KMS-11 (cell line): ENCODE measurements around the gene MRPL10.
"Not testable (repeated sequence)": the region's sequence is repeated elsewhere in the genome, so short reads cannot be mapped to it uniquely, and the experiment has no call there.

Experiments used
- H2AFZ ChIP-seq: fragments of 200-600 bp; sonication (generic); 2 replicates; pipeline ENCODE4 v1.6.1; 2016; ENCODE audit warnings: antibody characterized with exemption, mixed run types, low read depth
- H3K27ac ChIP-seq: fragments of 200-600 bp; sonication (generic); 2 replicates; pipeline ENCODE4 v1.6.1; 2016; ENCODE audit warnings: mild to moderate bottlenecking, mixed run types
- H3K27me3 ChIP-seq: fragments of 200-600 bp; sonication (generic); 2 replicates; pipeline ENCODE4 v1.6.1; 2017; ENCODE audit warnings: mild to moderate bottlenecking, low read depth, mixed run types, moderate library complexity; ENCODE audit not compliant: insufficient read depth
- H3K36me3 ChIP-seq: fragments of 200-600 bp; sonication (generic); 2 replicates; pipeline ENCODE4 v1.6.1; 2017; ENCODE audit warnings: mild to moderate bottlenecking, mixed run types; ENCODE audit not compliant: insufficient read depth
- H3K4me1 ChIP-seq: fragments of 200-600 bp; sonication (generic); 2 replicates; pipeline ENCODE4 v1.6.1; 2016; ENCODE audit warnings: mild to moderate bottlenecking, low read depth, mixed run types; ENCODE audit not compliant: poor library complexity, severe bottlenecking
- H3K4me2 ChIP-seq: fragments of 200-600 bp; sonication (generic); 2 replicates; pipeline ENCODE4 v1.7.0; 2016; ENCODE audit warnings: mild to moderate bottlenecking, mixed run types
- H3K4me3 ChIP-seq: fragments of 200-600 bp; sonication (generic); IDR thresholded peaks from 2 replicates; pipeline ENCODE4 v1.6.1; 2017; ENCODE audit warnings: low read depth, low read length, mixed read lengths; ENCODE audit not compliant: insufficient read depth
- H3K79me2 ChIP-seq: fragments of 200-600 bp; sonication (generic); 2 replicates; pipeline ENCODE4 v1.6.1; 2016; ENCODE audit warnings: low read depth, mixed run types; ENCODE audit not compliant: insufficient read depth
- H3K9ac ChIP-seq: fragments of 200-600 bp; sonication (generic); 2 replicates; pipeline ENCODE4 v1.6.1; 2016; ENCODE audit warnings: mild to moderate bottlenecking, mixed run types
- H4K20me1 ChIP-seq: fragments of 200-600 bp; sonication (generic); 2 replicates; pipeline ENCODE4 v1.6.1; 2016; ENCODE audit warnings: mild to moderate bottlenecking, mixed run types; ENCODE audit not compliant: insufficient read depth
- CTCF ChIP-seq: fragments of 200-600 bp; sonication (generic); conservative IDR thresholded peaks from 2 replicates; pipeline ENCODE4 v1.6.1; 2017; ENCODE audit warnings: low read depth, mild to moderate bottlenecking, antibody characterized with exemption, low read length, moderate library complexity, mixed read lengths

MRPL10 gene

GRCh38 chr17:47774987-47775580 is 56.3 kb downstream of the MRPL10 start:
- Histone ChIP-seq H3K27me3 (peaks cover 12% of the 10 kb centered on the region; the same call in 1 of the 2 replicates), H3K4me3 (no peak overlapping the region), H3K9ac (no peak overlapping the region), H4K20me1 (no peaks in the 10 kb centered on the region), H3K4me2 (no peak overlapping the region), H3K79me2 (no peaks in the 10 kb centered on the region), H3K27ac (no peak overlapping the region), H3K4me1 (no peaks in the 10 kb centered on the region), H3K36me3 (no peaks in the 10 kb centered on the region), H2AFZ (no peak overlapping the region)
- TF ChIP-seq CTCF: no peak

DNA sequence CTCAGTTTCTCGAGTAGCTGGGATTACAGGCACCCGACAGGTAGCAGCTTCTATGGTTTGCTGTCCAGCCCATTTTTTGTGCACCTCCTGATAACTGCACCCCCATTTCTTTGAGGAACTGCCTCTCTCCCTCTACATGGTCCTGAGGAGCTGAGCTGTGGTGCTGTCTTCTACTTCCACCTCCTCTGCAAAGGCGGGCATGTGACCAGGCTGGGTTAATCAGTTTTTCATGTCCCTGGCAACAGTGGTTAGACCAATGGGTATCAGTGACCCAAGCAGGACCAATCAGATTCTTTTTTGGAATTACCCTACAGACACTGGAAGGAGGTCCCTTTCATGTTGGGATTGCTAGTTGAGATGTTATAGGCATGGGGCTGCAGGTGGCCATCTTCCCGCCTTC is 57.0 kb downstream of the MRPL10 start:
- Histone ChIP-seq H3K27me3 (peaks cover 7% of the 10 kb centered on the region; the same call in 1 of the 2 replicates), H2AFZ (no peak overlapping the region), H3K4me2 (no peak overlapping the region)

DNA sequence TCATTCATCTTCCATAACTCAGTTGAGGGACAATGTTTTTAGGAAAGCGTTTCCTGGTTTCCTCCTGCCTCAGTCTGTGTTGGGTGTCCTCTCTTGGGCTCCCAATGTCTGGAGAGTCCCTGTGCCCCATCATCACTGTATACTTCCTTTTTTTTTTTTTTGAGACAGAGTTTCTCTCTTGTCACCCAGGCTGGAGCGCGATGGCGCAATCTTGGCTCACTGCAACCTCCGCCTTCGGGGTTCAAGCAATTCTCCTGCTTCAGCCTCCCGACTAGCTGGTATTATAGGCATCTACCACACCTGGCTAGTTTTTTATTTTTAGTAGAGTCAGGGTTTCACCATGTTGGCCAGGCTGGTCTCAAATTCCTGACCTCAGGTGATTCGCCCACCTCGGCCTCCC is 57.7 kb downstream of the MRPL10 start:
- H3K4me2 ChIP-seq, H4K20me1 ChIP-seq, H3K27ac ChIP-seq, H3K4me1 ChIP-seq, H3K79me2 ChIP-seq, H2AFZ ChIP-seq, H3K27me3 ChIP-seq, H3K9ac ChIP-seq, H3K36me3 ChIP-seq, H3K4me3 ChIP-seq: not testable (repeated sequence)

More for the DNA sequence above, 57.0 kb downstream of the MRPL10 start:
- Histone ChIP-seq H3K36me3 (no peaks in the 10 kb centered on the region), H3K27ac (no peak overlapping the region), H3K9ac (no peak overlapping the region), H3K4me1 (no peaks in the 10 kb centered on the region), H3K79me2 (no peaks in the 10 kb centered on the region), H4K20me1 (no peaks in the 10 kb centered on the region), H3K4me3 (no peak overlapping the region)
- TF ChIP-seq CTCF: no peak
